CD4-positive, alpha-beta T cell (primary cell): Measurements from ENCODE around the gene LPCAT3. TPM values are rescaled to one million over a fixed set of nuclear protein-coding genes. Genes with fewer than 3 reads are reported as not detected.

Experiments used
- ATAC-seq: fragments of 200-7000 bp; cut with Tn5 transposase; one replicate; pipeline ENCODE4 v1.10.0; 2022; ENCODE audit warnings: mild to moderate bottlenecking; ENCODE audit not compliant: poor library complexity
- CTCF ChIA-PET: fragments of 350-600 bp; sonication (Branson Sonifier 250); formaldehyde crosslinking; loops from one replicate; lab custom pipeline; 2021; ENCODE audit warnings: antibody characterized with exemption, inconsistent platforms; lab: Charles Lee
- POLR2A ChIA-PET: fragments of 350-600 bp; sonication (Branson Sonifier 250); formaldehyde crosslinking; loops from one replicate; lab custom pipeline; 2021; ENCODE audit warnings: antibody characterized with exemption, inconsistent platforms; lab: Charles Lee
- DNase-seq, 14 experiments: peaks; one replicate each; pipeline ENCODE4 v3.0.0-alpha.2; 2013 to 2020; ENCODE audit warnings: mixed read lengths in 2 of 14
- H3K27ac ChIP-seq, 2 donors: one replicate each; pipeline versions ENCODE4 v1.5.1 to v1.7.0; 2013; ENCODE audit warnings: low read length in 2 of 2, low read depth in 1 of 2, mild to moderate bottlenecking in 1 of 2
- H3K27me3 ChIP-seq, 2 experiments: 1 replicate in 1 of 2; 2 replicates in 1 of 2; pipeline versions ENCODE4 v1.6.1 to v1.7.0; 2013; ENCODE audit warnings: low read length in 2 of 2, control low read depth in 1 of 2, mild to moderate bottlenecking in 1 of 2, moderate library complexity in 1 of 2; ENCODE audit not compliant: insufficient read depth in 2 of 2, control insufficient read depth in 1 of 2
- H3K36me3 ChIP-seq: one replicate; pipeline ENCODE4 v1.6.1; 2013; ENCODE audit warnings: low read length, control low read depth; ENCODE audit not compliant: insufficient read depth
- H3K4me1 ChIP-seq: one replicate; pipeline ENCODE4 v1.6.1; 2013; ENCODE audit warnings: low read length, control low read depth; ENCODE audit not compliant: insufficient read depth
- H3K4me3 ChIP-seq: one replicate; pipeline ENCODE4 v1.5.1; 2013; ENCODE audit warnings: mild to moderate bottlenecking, low read length, moderate library complexity
- H3K9me3 ChIP-seq, 2 experiments: 1 replicate in 1 of 2; 2 replicates in 1 of 2; pipeline versions ENCODE4 v1.6.1 to v1.7.0; 2013; ENCODE audit warnings: low read length in 2 of 2, mild to moderate bottlenecking in 2 of 2, control low read depth in 1 of 2, moderate library complexity in 1 of 2; ENCODE audit not compliant: control insufficient read depth in 1 of 2, insufficient read depth in 1 of 2
- H3K27ac Mint-ChIP-seq: one replicate; pipeline ENCODE4 v1.8.0; 2020; ENCODE audit warnings: mixed read lengths
- H3K27me3 Mint-ChIP-seq: one replicate; pipeline ENCODE4 v1.8.0; 2021; ENCODE audit warnings: mixed read lengths
- H3K36me3 Mint-ChIP-seq: one replicate; pipeline ENCODE4 v1.8.0; 2021; ENCODE audit warnings: low read depth, mixed read lengths
- H3K4me1 Mint-ChIP-seq: one replicate; pipeline ENCODE4 v1.8.0; 2021; ENCODE audit warnings: low read depth, mixed read lengths
- H3K4me3 Mint-ChIP-seq: one replicate; pipeline ENCODE4 v1.8.0; 2020; ENCODE audit warnings: mild to moderate bottlenecking, mixed read lengths
- H3K9me3 Mint-ChIP-seq: one replicate; pipeline ENCODE4 v1.8.0; 2020; ENCODE audit warnings: mixed read lengths
- intact Hi-C, 2 experiments: fragments of 100-400 bp; cut with DNase I in 1 of 2; cut with micrococcal nuclease in 1 of 2; formaldehyde crosslinking; loops; one replicate each; pipeline versions ENCODE4 v1.15.1 to v1.9.0; 2023 to 2025; cut with DNase I, micrococcal nuclease
- total RNA-seq, 174 experiments: library from RNA in 2 of 174; stranded (reverse) in 2 of 174; gene quantifications; one replicate each; pipeline ENCODE4 v1.2.3 and lab custom pipeline; 2021 to 2026
- TF ChIP-seq, protein P1 (sequence below): fragments of 200-600 bp; IDR thresholded peaks from one replicate; pipeline ENCODE4 v1.8.0; 2022; ENCODE audit warnings: antibody characterized with exemption, mild to moderate bottlenecking

LPCAT3 gene
- total RNA-seq, 2 experiments from 2014 or later = 11.8 to 14.8 TPM

DNA sequence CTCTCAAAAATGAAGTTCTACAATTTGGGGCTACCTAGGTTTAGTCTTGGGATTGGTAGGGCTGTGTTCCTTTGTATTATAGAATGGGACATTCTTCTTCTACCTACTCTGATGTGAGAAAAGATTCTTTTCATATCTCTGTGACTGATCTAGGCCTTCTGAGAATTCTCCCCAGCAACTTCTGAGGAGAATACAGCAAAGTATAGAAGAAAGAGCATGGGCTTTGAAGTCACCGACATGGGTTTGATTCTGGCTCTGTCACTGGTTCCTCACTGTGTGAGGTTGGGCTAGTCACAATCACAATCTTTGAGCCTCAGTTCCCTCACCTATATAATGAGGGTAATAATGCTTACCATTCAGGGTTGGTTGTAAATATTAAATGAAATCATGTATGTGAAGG is 85.5 kb downstream of the LPCAT3 start:
- peak overlapping the region; percentile 95 for H3K27ac Mint-ChIP-seq
- intact Hi-C loops = no loop called here
- no peaks in the 10 kb centered on the region for H3K27me3 ChIP-seq
- peaks cover 78% of the 10 kb centered on the region for H3K4me1 Mint-ChIP-seq
- DNase-seq = peak in 2 of 14 experiments; percentile 47 to 59
- TF ChIP-seq, protein P1, sequence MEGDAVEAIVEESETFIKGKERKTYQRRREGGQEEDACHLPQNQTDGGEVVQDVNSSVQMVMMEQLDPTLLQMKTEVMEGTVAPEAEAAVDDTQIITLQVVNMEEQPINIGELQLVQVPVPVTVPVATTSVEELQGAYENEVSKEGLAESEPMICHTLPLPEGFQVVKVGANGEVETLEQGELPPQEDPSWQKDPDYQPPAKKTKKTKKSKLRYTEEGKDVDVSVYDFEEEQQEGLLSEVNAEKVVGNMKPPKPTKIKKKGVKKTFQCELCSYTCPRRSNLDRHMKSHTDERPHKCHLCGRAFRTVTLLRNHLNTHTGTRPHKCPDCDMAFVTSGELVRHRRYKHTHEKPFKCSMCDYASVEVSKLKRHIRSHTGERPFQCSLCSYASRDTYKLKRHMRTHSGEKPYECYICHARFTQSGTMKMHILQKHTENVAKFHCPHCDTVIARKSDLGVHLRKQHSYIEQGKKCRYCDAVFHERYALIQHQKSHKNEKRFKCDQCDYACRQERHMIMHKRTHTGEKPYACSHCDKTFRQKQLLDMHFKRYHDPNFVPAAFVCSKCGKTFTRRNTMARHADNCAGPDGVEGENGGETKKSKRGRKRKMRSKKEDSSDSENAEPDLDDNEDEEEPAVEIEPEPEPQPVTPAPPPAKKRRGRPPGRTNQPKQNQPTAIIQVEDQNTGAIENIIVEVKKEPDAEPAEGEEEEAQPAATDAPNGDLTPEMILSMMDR = no peak
- POLR2A ChIA-PET = no interaction called here
- H3K9me3 Mint-ChIP-seq = no peaks in the 10 kb centered on the region
- H3K4me3 Mint-ChIP-seq = peak overlapping the region; percentile 75
- H3K9me3 ChIP-seq = no peaks in the 10 kb centered on the region
- peaks cover 59% of the 10 kb centered on the region for H3K4me1 ChIP-seq
- H3K4me3 ChIP-seq = no peak overlapping the region
- no peak for ATAC-seq
- CTCF ChIA-PET = interaction anchor here (1.0 kb wide), 1 partner anchor 32 kb away, joined by 3 read pairs; no protein-coding TSS in a partner anchor
- peak overlapping the region; percentile 9 to 30 for H3K27ac ChIP-seq
- peaks cover 17% of the 10 kb centered on the region for H3K36me3 ChIP-seq
- H3K27me3 Mint-ChIP-seq = no peaks in the 10 kb centered on the region
- H3K36me3 Mint-ChIP-seq = peaks cover 30% of the 10 kb centered on the region

- peaks cover 70% of the 10 kb centered on the region for H3K4me1 Mint-ChIP-seq
- Histone ChIP-seq H3K4me3 (no peak overlapping the region), H3K9me3 (no peaks in the 10 kb centered on the region), H3K27ac (peak overlapping the region; percentile 35 to 82), H3K4me1 (peaks cover 50% of the 10 kb centered on the region), H3K27me3 (no peaks in the 10 kb centered on the region), H3K36me3 (peaks cover 6% of the 10 kb centered on the region)
- ChIA-PET POLR2A (interaction anchor here (0.8 to 6.4 kb wide), 7 partner anchors 7 to 78 kb away, joined by 3 to 76 read pairs (median 4); partner anchors contain the start of genes C12orf57, CDCA3, ENO2 and RNU7-1), CTCF (interaction anchor here (0.7 to 4.0 kb wide), 5 partner anchors 7 to 60 kb away, joined by 3 to 26 read pairs (median 3); partner anchors contain the start of gene SPSB2)
- H3K36me3 Mint-ChIP-seq = peaks cover 15% of the 10 kb centered on the region
- H3K4me3 Mint-ChIP-seq = peak overlapping the region; percentile 90
- peak overlapping the region; percentile 87 for H3K27ac Mint-ChIP-seq
- TF ChIP-seq, protein P1 = no peak
- no peak for ATAC-seq
- no peaks in the 10 kb centered on the region for H3K27me3 Mint-ChIP-seq
- H3K9me3 Mint-ChIP-seq = no peaks in the 10 kb centered on the region
- intact Hi-C loops = no loop called here
- peak in 2 of 14 experiments; percentile 47 to 52 for DNase-seq
These were observed 88.5 kb downstream of the LPCAT3 start for GRCh38 chr12:6929466-6930452.

- DNase-seq (peak in 2 of 14 experiments; percentile 32 to 42), ATAC-seq (no peak)
- Mint-ChIP-seq H3K27me3 (no peaks in the 10 kb centered on the region), H3K27ac (peak overlapping the region; percentile 87), H3K9me3 (no peaks in the 10 kb centered on the region), H3K36me3 (peaks cover 15% of the 10 kb centered on the region), H3K4me3 (peak overlapping the region; percentile 90), H3K4me1 (peaks cover 69% of the 10 kb centered on the region)
- Histone ChIP-seq H3K9me3 (no peaks in the 10 kb centered on the region), H3K27me3 (no peaks in the 10 kb centered on the region), H3K36me3 (peaks cover 3% of the 10 kb centered on the region), H3K4me1 (peaks cover 59% of the 10 kb centered on the region), H3K4me3 (peak overlapping the region; percentile 65), H3K27ac (peak overlapping the region; percentile 79 to 82)
- intact Hi-C loops = no loop called here
- CTCF ChIA-PET = interaction anchor here (0.7 to 4.0 kb wide), 4 partner anchors 8 to 59 kb away, joined by 3 to 26 read pairs (median 4); partner anchors contain the start of gene SPSB2
- TF ChIP-seq, protein P1 = no peak
- POLR2A ChIA-PET = interaction anchor here (1.0 to 6.4 kb wide), 8 partner anchors 8 to 77 kb away, joined by 3 to 76 read pairs (median 8); partner anchors contain the start of genes C12orf57, CDCA3, ENO2 and PTPN6
These were observed 89.4 kb downstream of the LPCAT3 start for GRCh38 chr12:6928703-6929407.
